ENCODE results near the gene SLC45A3. TPM values are rescaled to one million over a fixed set of nuclear protein-coding genes. Genes with fewer than 3 reads are reported as not detected.

The SLC45A3 gene
- total RNA-seq, 1 donor from 2014 or later: 0.25 TPM

DNA sequence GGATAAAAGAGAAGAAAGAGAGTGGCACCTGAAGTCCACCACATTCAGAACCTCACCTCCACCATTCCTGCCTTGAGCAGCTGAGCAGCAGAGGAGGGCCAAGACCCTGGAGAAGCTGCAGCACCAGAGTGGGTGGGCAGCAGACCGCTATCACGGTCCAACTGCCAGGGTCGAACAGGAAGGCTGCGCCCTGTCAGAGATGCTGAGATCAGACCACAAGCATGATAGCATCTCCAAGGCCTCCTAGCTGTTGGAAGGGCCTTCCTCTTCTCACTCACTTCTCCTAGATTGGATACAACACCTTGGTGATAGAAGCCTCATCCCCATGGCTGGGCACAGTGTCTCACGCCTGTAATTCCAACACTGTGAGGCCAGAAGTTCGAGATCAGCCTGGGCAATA is 12.1 kb upstream of the SLC45A3 start:
- TF ChIP-seq, protein P1, sequence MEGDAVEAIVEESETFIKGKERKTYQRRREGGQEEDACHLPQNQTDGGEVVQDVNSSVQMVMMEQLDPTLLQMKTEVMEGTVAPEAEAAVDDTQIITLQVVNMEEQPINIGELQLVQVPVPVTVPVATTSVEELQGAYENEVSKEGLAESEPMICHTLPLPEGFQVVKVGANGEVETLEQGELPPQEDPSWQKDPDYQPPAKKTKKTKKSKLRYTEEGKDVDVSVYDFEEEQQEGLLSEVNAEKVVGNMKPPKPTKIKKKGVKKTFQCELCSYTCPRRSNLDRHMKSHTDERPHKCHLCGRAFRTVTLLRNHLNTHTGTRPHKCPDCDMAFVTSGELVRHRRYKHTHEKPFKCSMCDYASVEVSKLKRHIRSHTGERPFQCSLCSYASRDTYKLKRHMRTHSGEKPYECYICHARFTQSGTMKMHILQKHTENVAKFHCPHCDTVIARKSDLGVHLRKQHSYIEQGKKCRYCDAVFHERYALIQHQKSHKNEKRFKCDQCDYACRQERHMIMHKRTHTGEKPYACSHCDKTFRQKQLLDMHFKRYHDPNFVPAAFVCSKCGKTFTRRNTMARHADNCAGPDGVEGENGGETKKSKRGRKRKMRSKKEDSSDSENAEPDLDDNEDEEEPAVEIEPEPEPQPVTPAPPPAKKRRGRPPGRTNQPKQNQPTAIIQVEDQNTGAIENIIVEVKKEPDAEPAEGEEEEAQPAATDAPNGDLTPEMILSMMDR (IDR thresholded peaks at IDR 0.05): no peak
- no peak for TF ChIP-seq POLR2A (IDR thresholded peaks at IDR 0.05)
- no peak for TF ChIP-seq POLR2AphosphoS5 (IDR thresholded peaks at IDR 0.05; ENCODE audit: insufficient read depth in 1 of 2, low read depth in 1 of 2)
- no peaks in the 10 kb centered on the region for H3K9me3 ChIP-seq
- DNase-seq (ENCODE audit: extremely low spot score in 2 of 2): no peak
- H3K4me3 ChIP-seq: no peak overlapping the region
- H3K36me3 ChIP-seq: no peaks in the 10 kb centered on the region
- H3K27me3 ChIP-seq: no peaks in the 10 kb centered on the region
- H3K27ac ChIP-seq: no peak overlapping the region
- intact Hi-C loops (cut with DNase I): no loop called here
- no peaks in the 10 kb centered on the region for H3K4me1 ChIP-seq

DNA sequence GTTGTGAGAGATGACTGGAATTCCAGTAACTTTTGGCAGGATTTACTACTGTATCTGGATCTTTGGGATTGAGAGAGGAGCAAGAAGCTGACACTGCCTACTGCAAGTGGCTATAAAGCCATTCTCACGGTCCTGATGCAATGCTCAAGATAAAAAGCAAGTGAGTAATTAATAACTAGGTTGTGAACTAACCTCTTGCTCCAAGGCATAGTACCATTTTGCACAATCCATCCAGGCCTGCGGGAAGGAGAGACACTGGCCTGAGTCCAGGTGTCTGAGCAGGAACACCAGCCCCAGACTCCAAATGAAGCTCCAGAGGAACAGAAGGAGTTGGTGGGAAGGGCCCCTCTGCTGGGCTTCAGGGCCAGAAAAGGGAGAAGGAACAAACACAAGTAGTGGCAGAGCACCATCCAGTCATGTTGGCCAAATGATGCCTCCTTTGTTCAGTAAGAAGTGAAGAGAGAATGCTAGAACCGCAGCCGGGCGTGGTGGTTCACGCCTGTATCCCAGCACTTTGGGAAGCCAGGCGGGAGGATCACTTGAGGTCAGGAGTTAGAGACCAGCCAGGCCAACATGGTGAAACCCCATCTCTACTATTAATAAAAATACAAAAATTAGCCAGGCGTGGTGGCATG is 9.9 kb upstream of the SLC45A3 start:
- H3K27me3 ChIP-seq: no peaks in the 10 kb centered on the region
- no peak for DNase-seq (ENCODE audit: extremely low spot score in 2 of 2)
- no peaks in the 10 kb centered on the region for H3K9me3 ChIP-seq
- no peaks in the 10 kb centered on the region for H3K36me3 ChIP-seq
- no peak overlapping the region for H3K27ac ChIP-seq
- H3K4me3 ChIP-seq: no peak overlapping the region
- no peak for TF ChIP-seq POLR2A (IDR thresholded peaks at IDR 0.05)
- TF ChIP-seq, protein P1 (IDR thresholded peaks at IDR 0.05): no peak
- no peak for TF ChIP-seq POLR2AphosphoS5 (IDR thresholded peaks at IDR 0.05; ENCODE audit: insufficient read depth in 1 of 2, low read depth in 1 of 2)
- intact Hi-C loops (cut with DNase I): no loop called here
- no peaks in the 10 kb centered on the region for H3K4me1 ChIP-seq

DNA sequence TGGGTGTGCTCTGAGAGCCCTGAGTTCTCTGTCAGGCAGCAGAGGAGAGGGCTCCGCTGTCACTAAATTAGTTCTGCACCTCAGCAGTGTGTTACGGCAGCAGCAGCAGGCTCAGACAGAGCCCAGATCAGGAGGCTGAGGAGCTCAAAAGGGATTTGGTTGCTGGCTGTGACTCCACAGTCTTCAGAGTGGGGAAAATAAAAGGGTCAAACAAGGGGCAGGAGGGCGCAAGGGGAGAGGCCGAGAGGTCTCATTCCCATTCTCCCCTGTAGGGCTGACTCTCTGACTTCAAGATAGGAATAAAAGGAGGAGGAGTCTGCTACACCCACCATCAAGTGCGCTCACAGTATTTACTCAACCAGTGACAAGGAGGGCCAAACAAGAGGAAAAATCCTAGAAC is 9.2 kb upstream of the SLC45A3 start:
- no peaks in the 10 kb centered on the region for H3K9me3 ChIP-seq
- no peak overlapping the region for H3K4me3 ChIP-seq
- TF ChIP-seq, protein P1 (IDR thresholded peaks at IDR 0.05): no peak
- TF ChIP-seq POLR2A (IDR thresholded peaks at IDR 0.05) (no peak), POLR2AphosphoS5 (IDR thresholded peaks at IDR 0.05; ENCODE audit: insufficient read depth in 1 of 2, low read depth in 1 of 2) (no peak)
- no peaks in the 10 kb centered on the region for H3K27me3 ChIP-seq
- no peak for DNase-seq (ENCODE audit: extremely low spot score in 2 of 2)
- H3K27ac ChIP-seq: no peak overlapping the region
- H3K36me3 ChIP-seq: no peaks in the 10 kb centered on the region
- intact Hi-C loops (cut with DNase I): no loop called here
- H3K4me1 ChIP-seq: no peaks in the 10 kb centered on the region

DNA sequence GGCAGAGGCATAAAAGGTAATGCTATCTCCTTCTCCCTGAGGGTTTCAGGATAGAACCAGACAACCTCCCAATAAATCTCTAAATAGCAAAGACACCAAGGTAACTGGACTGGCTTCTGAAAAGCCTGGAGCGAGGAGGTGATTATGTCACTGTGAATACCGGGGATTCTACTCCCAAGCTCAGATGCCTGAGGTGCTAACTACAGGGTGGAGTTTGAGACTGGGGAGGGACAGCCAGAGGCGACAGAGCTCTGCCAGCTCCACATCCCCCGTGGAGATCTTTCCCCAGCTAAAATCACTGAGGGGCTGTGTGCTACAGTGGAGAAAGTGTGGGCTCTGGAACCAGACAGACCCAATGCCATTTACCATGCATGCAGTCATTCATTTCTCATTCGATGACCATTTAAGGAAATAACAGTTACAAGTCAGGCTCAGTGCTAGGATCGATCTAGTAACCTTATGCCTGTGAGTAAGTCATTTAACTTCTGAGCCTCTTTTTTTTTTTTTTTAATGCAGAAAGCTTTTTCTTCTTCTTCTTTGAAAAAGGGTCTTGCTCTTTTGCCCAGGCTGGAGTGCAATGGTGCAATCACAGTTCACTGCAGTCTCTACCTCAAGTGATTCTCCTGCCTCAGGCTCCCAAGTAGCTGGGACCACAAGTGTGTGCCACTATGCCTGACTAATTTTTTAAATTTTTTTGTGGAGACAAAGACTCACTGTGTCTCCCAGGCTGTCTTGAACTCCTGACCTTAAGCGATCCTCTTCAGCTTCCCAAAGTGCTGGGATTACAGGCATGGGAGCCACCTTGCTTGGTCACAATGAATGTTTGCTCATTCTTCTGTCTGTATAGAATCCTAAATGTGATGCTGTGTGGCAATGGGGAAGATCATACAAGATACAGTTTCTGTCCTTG is 8.1 kb upstream of the SLC45A3 start:
- no peak overlapping the region for H3K4me3 ChIP-seq
- TF ChIP-seq POLR2A (IDR thresholded peaks at IDR 0.05) (no peak), POLR2AphosphoS5 (IDR thresholded peaks at IDR 0.05; ENCODE audit: insufficient read depth in 1 of 2, low read depth in 1 of 2) (no peak)
- TF ChIP-seq, protein P1 (IDR thresholded peaks at IDR 0.05): no peak
- H3K36me3 ChIP-seq: no peaks in the 10 kb centered on the region

DNA sequence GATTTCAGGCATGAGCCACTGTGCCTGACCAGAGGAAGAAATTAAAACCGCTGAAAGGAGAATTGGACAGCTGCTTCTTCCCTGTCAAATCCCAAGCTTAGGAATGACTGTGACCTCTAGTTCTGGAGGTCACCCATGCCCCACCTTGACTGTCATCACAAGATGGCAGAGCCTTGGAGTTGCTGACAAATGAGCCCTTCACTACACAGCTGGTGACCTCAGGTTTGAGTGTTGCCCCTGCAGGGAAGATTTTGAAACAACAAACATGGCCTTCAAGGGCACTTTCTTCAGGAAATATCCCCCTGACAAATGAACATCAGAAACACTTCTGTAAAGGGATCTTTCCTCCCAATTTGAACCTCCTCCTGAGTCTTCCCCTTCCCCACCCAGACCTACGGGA is 6.9 kb upstream of the SLC45A3 start:
- intact Hi-C loops (cut with DNase I): no loop called here
- Histone ChIP-seq H3K36me3 (no peaks in the 10 kb centered on the region), H3K27me3 (no peaks in the 10 kb centered on the region), H3K4me3 (no peak overlapping the region), H3K4me1 (no peaks in the 10 kb centered on the region), H3K27ac (no peak overlapping the region), H3K9me3 (no peaks in the 10 kb centered on the region)
- DNase-seq (ENCODE audit: extremely low spot score in 2 of 2): no peak
- TF ChIP-seq, protein P1 (IDR thresholded peaks at IDR 0.05): no peak
- TF ChIP-seq POLR2A (IDR thresholded peaks at IDR 0.05) (no peak), POLR2AphosphoS5 (IDR thresholded peaks at IDR 0.05; ENCODE audit: insufficient read depth in 1 of 2, low read depth in 1 of 2) (no peak)

More for the DNA sequence above, 8.1 kb upstream of the SLC45A3 start:
- H3K27me3 ChIP-seq: no peaks in the 10 kb centered on the region
- H3K4me1 ChIP-seq: no peaks in the 10 kb centered on the region
- no peak for DNase-seq (ENCODE audit: extremely low spot score in 2 of 2)
- intact Hi-C loops (cut with DNase I): no loop called here
- no peak overlapping the region for H3K27ac ChIP-seq
- no peaks in the 10 kb centered on the region for H3K9me3 ChIP-seq
